ENCODE data around the gene CYP2U1. TPM values are rescaled to one million over a fixed set of nuclear protein-coding genes. Genes with fewer than 3 reads are reported as not detected.
"Not testable (repeated sequence)": the region's sequence is repeated elsewhere in the genome, so short reads cannot be mapped to it uniquely, and the experiment has no call there.

The CYP2U1 gene
- total RNA-seq, 2 donors from 2014 or later, result 19.6 to 21.1 TPM

DNA sequence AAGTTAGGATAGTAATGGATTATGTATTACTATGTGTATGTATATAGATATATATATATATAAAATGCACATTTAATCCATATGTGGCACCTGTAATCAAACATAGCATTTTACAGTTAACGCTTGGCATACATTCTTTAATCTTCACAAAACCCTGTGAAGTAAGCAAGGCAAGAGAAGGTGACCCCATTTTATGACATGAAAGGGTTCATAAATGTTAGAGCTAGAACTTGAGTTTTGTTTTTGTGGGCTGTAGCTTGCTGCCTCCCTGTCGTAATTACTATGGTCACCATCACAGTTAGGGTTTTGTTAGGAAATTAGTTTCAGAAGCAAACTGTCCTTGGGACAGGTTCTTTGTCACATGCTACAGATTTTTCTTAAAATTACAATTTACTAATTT, 13.8 kb upstream of the CYP2U1 start:
- TF ChIP-seq, protein P1, sequence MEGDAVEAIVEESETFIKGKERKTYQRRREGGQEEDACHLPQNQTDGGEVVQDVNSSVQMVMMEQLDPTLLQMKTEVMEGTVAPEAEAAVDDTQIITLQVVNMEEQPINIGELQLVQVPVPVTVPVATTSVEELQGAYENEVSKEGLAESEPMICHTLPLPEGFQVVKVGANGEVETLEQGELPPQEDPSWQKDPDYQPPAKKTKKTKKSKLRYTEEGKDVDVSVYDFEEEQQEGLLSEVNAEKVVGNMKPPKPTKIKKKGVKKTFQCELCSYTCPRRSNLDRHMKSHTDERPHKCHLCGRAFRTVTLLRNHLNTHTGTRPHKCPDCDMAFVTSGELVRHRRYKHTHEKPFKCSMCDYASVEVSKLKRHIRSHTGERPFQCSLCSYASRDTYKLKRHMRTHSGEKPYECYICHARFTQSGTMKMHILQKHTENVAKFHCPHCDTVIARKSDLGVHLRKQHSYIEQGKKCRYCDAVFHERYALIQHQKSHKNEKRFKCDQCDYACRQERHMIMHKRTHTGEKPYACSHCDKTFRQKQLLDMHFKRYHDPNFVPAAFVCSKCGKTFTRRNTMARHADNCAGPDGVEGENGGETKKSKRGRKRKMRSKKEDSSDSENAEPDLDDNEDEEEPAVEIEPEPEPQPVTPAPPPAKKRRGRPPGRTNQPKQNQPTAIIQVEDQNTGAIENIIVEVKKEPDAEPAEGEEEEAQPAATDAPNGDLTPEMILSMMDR (IDR thresholded peaks at IDR 0.05), result no peak
- peaks cover 8% of the 10 kb centered on the region for H3K9me3 ChIP-seq
- ATAC-seq (ENCODE audit: insufficient number of reproducible peaks, low FRiP score, low read depth), result no peak
- H3K36me3 ChIP-seq, result no peaks in the 10 kb centered on the region
- H3K27ac ChIP-seq, result no peak overlapping the region
- no peak for DNase-seq (ENCODE audit: low spot score)
- H3K4me3 ChIP-seq, result no peak overlapping the region
- H3K4me1 ChIP-seq (ENCODE audit: control insufficient read depth in 1 of 2, low read depth in 2 of 2), result no peaks in the 10 kb centered on the region
- H3K27me3 ChIP-seq (replicated peaks; ENCODE audit: insufficient read depth), result no peaks in the 10 kb centered on the region

DNA sequence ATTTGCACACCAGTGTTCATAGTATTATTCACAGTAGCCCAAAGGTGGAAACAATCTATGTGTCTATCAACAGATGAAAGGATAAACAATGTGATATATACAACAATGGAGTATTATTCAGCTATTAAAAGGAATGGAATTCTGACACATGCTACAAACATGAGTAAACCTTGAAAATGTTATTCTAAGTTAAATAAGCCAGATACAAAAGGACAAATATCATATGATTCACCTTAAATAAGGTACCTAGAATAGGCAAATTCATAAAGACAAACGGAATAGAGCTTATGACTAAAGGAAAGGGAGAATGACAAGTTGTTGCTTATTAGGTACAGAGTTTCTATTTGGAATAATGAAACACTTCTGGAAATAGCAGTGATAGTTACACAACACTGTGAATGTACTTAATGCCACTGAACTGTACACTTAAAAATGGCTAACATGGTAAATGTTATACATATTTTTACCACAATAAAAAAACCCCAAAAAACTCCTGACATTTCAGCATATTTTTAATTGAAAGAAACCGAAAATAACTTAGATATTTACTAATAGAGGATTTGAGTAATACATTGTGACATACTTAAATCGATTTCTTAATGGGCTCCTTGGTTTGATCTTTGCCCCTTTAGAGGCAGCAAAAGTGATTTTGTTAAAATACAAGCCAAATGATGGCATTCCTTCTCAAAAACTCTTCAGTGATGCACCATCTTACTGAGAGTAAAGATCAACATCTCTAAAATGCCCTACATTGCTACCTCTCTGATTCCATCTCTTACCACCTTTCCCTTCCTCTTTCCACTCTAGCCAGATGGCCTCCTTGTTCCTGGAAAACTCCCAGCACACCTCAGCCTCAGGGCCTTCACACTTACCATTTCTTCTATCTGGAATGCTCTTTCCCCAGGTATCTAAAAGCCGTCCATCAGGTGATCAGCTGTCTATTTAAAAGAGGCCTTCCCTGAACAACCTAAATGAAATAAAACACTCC, 8.6 kb upstream of the CYP2U1 start:
- no peak for ATAC-seq (ENCODE audit: insufficient number of reproducible peaks, low FRiP score, low read depth)
- no peak for DNase-seq (ENCODE audit: low spot score)
- no peaks in the 10 kb centered on the region for H3K36me3 ChIP-seq
- no peak overlapping the region for H3K4me3 ChIP-seq
- peaks cover 8% of the 10 kb centered on the region for H3K9me3 ChIP-seq
- H3K27me3 ChIP-seq (replicated peaks; ENCODE audit: insufficient read depth), result no peaks in the 10 kb centered on the region
- H3K4me1 ChIP-seq (ENCODE audit: control insufficient read depth in 1 of 2, low read depth in 2 of 2), result no peaks in the 10 kb centered on the region
- TF ChIP-seq, protein P1 (IDR thresholded peaks at IDR 0.05), result no peak
- no peak overlapping the region for H3K27ac ChIP-seq

- not testable (repeated sequence) for H3K27ac ChIP-seq; DNase-seq (ENCODE audit: low spot score); H3K9me3 ChIP-seq; H3K36me3 ChIP-seq; H3K4me1 ChIP-seq (ENCODE audit: control insufficient read depth in 1 of 2, low read depth in 2 of 2); H3K27me3 ChIP-seq (replicated peaks; ENCODE audit: insufficient read depth); H3K4me3 ChIP-seq; ATAC-seq (ENCODE audit: insufficient number of reproducible peaks, low FRiP score, low read depth)
These were observed 5.6 kb upstream of the CYP2U1 start for GRCh38 chr4:107925713-107926112.

DNA sequence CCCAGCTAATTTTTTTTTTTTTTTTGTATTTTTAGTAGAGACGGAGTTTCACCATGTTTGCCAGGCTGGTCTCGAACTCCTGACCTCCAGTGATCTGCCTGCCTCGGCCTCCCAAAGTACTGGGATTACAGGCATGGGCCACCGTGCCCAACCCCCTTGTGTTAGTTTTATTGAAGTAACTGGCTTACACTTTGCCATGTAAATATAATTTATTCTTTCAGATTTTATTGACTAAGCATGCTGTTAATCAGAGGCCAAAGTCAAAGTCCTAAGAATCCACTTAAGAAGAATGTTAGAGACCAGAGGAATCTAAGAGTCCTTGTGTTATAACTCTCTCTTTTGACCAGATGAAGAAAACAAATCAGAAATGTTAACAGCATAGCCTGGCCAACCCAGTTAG, 4.5 kb upstream of the CYP2U1 start:
- H3K9me3 ChIP-seq; ATAC-seq (ENCODE audit: insufficient number of reproducible peaks, low FRiP score, low read depth); H3K27me3 ChIP-seq (replicated peaks; ENCODE audit: insufficient read depth); H3K27ac ChIP-seq; H3K4me3 ChIP-seq; H3K4me1 ChIP-seq (ENCODE audit: control insufficient read depth in 1 of 2, low read depth in 2 of 2); DNase-seq (ENCODE audit: low spot score); H3K36me3 ChIP-seq: not testable (repeated sequence)

- ATAC-seq (ENCODE audit: insufficient number of reproducible peaks, low FRiP score, low read depth) (peak; percentile 48), DNase-seq (ENCODE audit: low spot score) (no peak)
- Histone ChIP-seq H3K4me3 (peak overlapping the region; percentile 85), H3K4me1 (ENCODE audit: control insufficient read depth in 1 of 2, low read depth in 2 of 2) (peaks cover 0 to 18% of the 10 kb centered on the region in 2 donors), H3K27me3 (replicated peaks; ENCODE audit: insufficient read depth) (no peaks in the 10 kb centered on the region), H3K36me3 (no peaks in the 10 kb centered on the region), H3K9me3 (no peaks in the 10 kb centered on the region), H3K27ac (peak overlapping the region; percentile 84 to 93)
- TF ChIP-seq, protein P1 (IDR thresholded peaks at IDR 0.05), result no peak
These were observed 499 bp downstream of the CYP2U1 start for GRCh38 chr4:107931775-107932321.

GRCh38 chr4:107935246-107935645, 3.9 kb downstream of the CYP2U1 start:
- H3K27ac ChIP-seq, result no peak overlapping the region
- H3K27me3 ChIP-seq (replicated peaks; ENCODE audit: insufficient read depth), result no peaks in the 10 kb centered on the region
- peaks cover 0 to 16% of the 10 kb centered on the region in 2 donors for H3K4me1 ChIP-seq (ENCODE audit: control insufficient read depth in 1 of 2, low read depth in 2 of 2)
- H3K4me3 ChIP-seq, result no peak overlapping the region
- H3K36me3 ChIP-seq, result no peaks in the 10 kb centered on the region
- ATAC-seq (ENCODE audit: insufficient number of reproducible peaks, low FRiP score, low read depth), result no peak
- no peaks in the 10 kb centered on the region for H3K9me3 ChIP-seq
- no peak for DNase-seq (ENCODE audit: low spot score)
- TF ChIP-seq, protein P1 (IDR thresholded peaks at IDR 0.05), result no peak

Data from thoracic aorta (tissue), 2 donors.